Frontal cortex (tissue), 4 donors: Measurements from ENCODE around the gene NKX6-2. TPM values are rescaled to one million over a fixed set of nuclear protein-coding genes. Genes with fewer than 3 reads are reported as not detected.

ENCODE experiments used
- DNase-seq, 2 donors: peaks; one replicate each; pipeline ENCODE4 v3.0.0; 2012; ENCODE audit warnings: low spot score in 2 of 2
- FAIRE-seq: peaks from 2 replicates; lab custom pipeline; 2012; peaks lifted over from hg19 to GRCh38; lab: Jason Lieb, UNC
- total RNA-seq: library from RNA; depleted of rRNA; stranded (reverse); fragments of >200 nt; gene quantifications from one replicate; pipeline ENCODE4 v1.2.3, GENCODE V29; 2014
- donor health status: control.
- donor health status: control.
- donor health status: control.

NKX6-2 gene
- total RNA-seq, 1 donor from 2014 or later = 0.41 TPM

GRCh38 chr10:132813560-132814468 lies 27.9 kb upstream of the NKX6-2 start:
- no peak for FAIRE-seq

GRCh38 chr10:132813001-132813401 lies 27.1 kb upstream of the NKX6-2 start:
- FAIRE-seq = no peak
- DNase-seq = no peak

More at GRCh38 chr10:132813560-132814468, 27.9 kb upstream of the NKX6-2 start:
- no peak for DNase-seq

GRCh38 chr10:132812520-132812919 lies 26.6 kb upstream of the NKX6-2 start:
- no peak for FAIRE-seq
- DNase-seq = no peak

- no peak for DNase-seq
- no peak for FAIRE-seq
Observed at GRCh38 chr10:132811891-132812481, 26.0 kb upstream of the NKX6-2 start.

GRCh38 chr10:132810807-132811700 lies 25.1 kb upstream of the NKX6-2 start:
- DNase-seq = no peak
- no peak for FAIRE-seq

GRCh38 chr10:132810141-132810806 lies 24.3 kb upstream of the NKX6-2 start:
- DNase-seq = no peak
- no peak for FAIRE-seq

GRCh38 chr10:132809232-132810140 lies 23.5 kb upstream of the NKX6-2 start:
- DNase-seq (no peak), FAIRE-seq (no peak)

GRCh38 chr10:132808383-132809231 lies 22.7 kb upstream of the NKX6-2 start:
- DNase-seq = no peak
- FAIRE-seq = no peak

- no peak for DNase-seq
- FAIRE-seq = no peak
Observed at GRCh38 chr10:132807621-132808049, 21.7 kb upstream of the NKX6-2 start.

- DNase-seq (no peak), FAIRE-seq (no peak)
Observed at GRCh38 chr10:132806561-132807003, 20.6 kb upstream of the NKX6-2 start.

GRCh38 chr10:132806110-132806509 lies 20.2 kb upstream of the NKX6-2 start:
- DNase-seq = no peak
- no peak for FAIRE-seq

GRCh38 chr10:132805599-132805998 lies 19.7 kb upstream of the NKX6-2 start:
- no peak for FAIRE-seq
- no peak for DNase-seq

- FAIRE-seq = no peak
- no peak for DNase-seq
Observed at GRCh38 chr10:132804785-132805426, 19.0 kb upstream of the NKX6-2 start.

GRCh38 chr10:132804287-132804686 lies 18.3 kb upstream of the NKX6-2 start:
- FAIRE-seq = no peak
- DNase-seq = no peak

- no peak for DNase-seq
- FAIRE-seq = no peak
Observed at GRCh38 chr10:132803416-132804210, 17.7 kb upstream of the NKX6-2 start.

- DNase-seq = no peak
- no peak for FAIRE-seq
Observed at GRCh38 chr10:132802694-132803320, 16.9 kb upstream of the NKX6-2 start.
